B cell (primary cell): ENCODE measurements around the gene RIT2. TPM values are rescaled to one million over a fixed set of nuclear protein-coding genes. Genes with fewer than 3 reads are reported as not detected.

Experiments
- ATAC-seq: fragments of 200-7000 bp; cut with Tn5 transposase; one replicate; pipeline ENCODE4 v1.10.0; 2021; ENCODE audit warnings: low read depth, mild to moderate bottlenecking, moderate number of reproducible peaks, moderate library complexity
- CTCF ChIA-PET: fragments of 350-600 bp; sonication (Branson Sonifier 250); formaldehyde crosslinking; loops from one replicate; lab custom pipeline; 2021; ENCODE audit warnings: antibody characterized with exemption, inconsistent platforms; lab: Charles Lee
- POLR2A ChIA-PET: fragments of 350-600 bp; sonication (Branson Sonifier 250); formaldehyde crosslinking; loops from one replicate; lab custom pipeline; 2021; ENCODE audit warnings: antibody characterized with exemption; lab: Charles Lee
- DNase-seq: peaks from one replicate; pipeline ENCODE4 v3.0.0; 2013
- H2AFZ ChIP-seq: 2 replicates; pipeline ENCODE4 v1.6.1; 2012; ENCODE audit warnings: mild to moderate bottlenecking, low read depth, low read length; ENCODE audit not compliant: insufficient read depth, poor library complexity, severe bottlenecking
- H3K27ac ChIP-seq, 2 donors: 1 replicate in 1 of 2; 2 replicates in 1 of 2; pipeline ENCODE4 v1.5.1; 2012 to 2013; ENCODE audit warnings: low read length in 2 of 2, mild to moderate bottlenecking in 2 of 2, moderate library complexity in 1 of 2
- H3K27me3 ChIP-seq, 4 experiments: fragments of 200-600 bp in 1 of 4; sonication (generic) in 1 of 4; replicated peaks in 1 of 4; 1 replicate in 2 of 4; 2 replicates in 2 of 4; pipeline versions ENCODE4 v1.6.1 to v1.7.0; 2013 to 2016; ENCODE audit warnings: low read length in 3 of 4, mild to moderate bottlenecking in 2 of 4, mixed read lengths in 1 of 4, moderate library complexity in 1 of 4; ENCODE audit not compliant: insufficient read depth in 4 of 4, control insufficient read depth in 3 of 4; ENCODE audit errors: control extremely low read depth in 1 of 4
- H3K36me3 ChIP-seq, 2 experiments: replicated peaks in 1 of 2; 1 replicate in 1 of 2; 2 replicates in 1 of 2; pipeline versions ENCODE4 v1.6.1 to v1.7.1; 2013; ENCODE audit warnings: low read length in 1 of 2; ENCODE audit not compliant: insufficient read depth in 2 of 2, control insufficient read depth in 1 of 2; ENCODE audit errors: control extremely low read depth in 1 of 2, extremely low read depth in 1 of 2
- H3K4me1 ChIP-seq, 2 donors: fragments of 200-600 bp in 1 of 2; sonication (generic) in 1 of 2; 1 replicate in 1 of 2; 2 replicates in 1 of 2; pipeline versions ENCODE4 v1.5.1 to v1.6.1; 2013 to 2017; ENCODE audit warnings: low read length in 2 of 2; ENCODE audit not compliant: control insufficient read depth in 2 of 2, insufficient read depth in 2 of 2
- H3K4me2 ChIP-seq: replicated peaks from 2 replicates; pipeline ENCODE3; 2012; ENCODE audit warnings: mild to moderate bottlenecking, low read depth, low read length; ENCODE audit not compliant: poor library complexity, severe bottlenecking
- H3K4me3 ChIP-seq, 5 experiments: fragments of 200-600 bp in 1 of 5; sonication (generic) in 1 of 5; 1 replicate in 3 of 5; 2 replicates in 2 of 5; pipeline versions ENCODE4 v1.5.1 to v1.7.0; 2011 to 2016; ENCODE audit warnings: low read length in 4 of 5, mild to moderate bottlenecking in 4 of 5, low read depth in 2 of 5, control low read depth in 1 of 5, moderate library complexity in 1 of 5; ENCODE audit not compliant: insufficient read depth in 1 of 5; ENCODE audit errors: control extremely low read depth in 1 of 5, extremely low read depth in 1 of 5
- H3K79me2 ChIP-seq: fragments of 200-600 bp; sonication (generic); one replicate; pipeline ENCODE4 v1.6.0; 2016; ENCODE audit warnings: low read length; ENCODE audit not compliant: control insufficient read depth, insufficient read depth
- H3K9ac ChIP-seq: fragments of 200-600 bp; sonication (generic); 2 replicates; pipeline ENCODE4 v1.6.1; 2017; ENCODE audit warnings: mild to moderate bottlenecking, low read length, moderate library complexity
- H3K9me3 ChIP-seq, 3 donors: one replicate each; pipeline versions ENCODE4 v1.6.1 to v1.7.1; 2013; ENCODE audit warnings: low read length in 2 of 3; ENCODE audit not compliant: control insufficient read depth in 2 of 3, insufficient read depth in 1 of 3; ENCODE audit errors: control extremely low read depth in 1 of 3
- H4K20me1 ChIP-seq: 2 replicates; pipeline ENCODE4 v1.6.0; 2012; ENCODE audit warnings: mild to moderate bottlenecking, low read length; ENCODE audit not compliant: insufficient read depth, control insufficient read depth, poor library complexity, severe bottlenecking
- H3K27ac Mint-ChIP-seq: one replicate; pipeline ENCODE4 v1.8.0; 2021; ENCODE audit warnings: mixed read lengths
- H3K27me3 Mint-ChIP-seq: one replicate; pipeline ENCODE4 v1.8.0; 2021; ENCODE audit warnings: mixed read lengths
- H3K4me1 Mint-ChIP-seq: one replicate; pipeline ENCODE4 v1.8.0; 2021; ENCODE audit warnings: mixed read lengths
- H3K4me3 Mint-ChIP-seq: one replicate; pipeline ENCODE4 v1.8.0; 2021; ENCODE audit warnings: mixed read lengths
- H3K9me3 Mint-ChIP-seq: one replicate; pipeline ENCODE4 v1.8.0; 2022; ENCODE audit warnings: mixed read lengths; ENCODE audit not compliant: insufficient read depth
- CTCF ChIP-seq: fragments of 200-600 bp; IDR thresholded peaks from one replicate; pipeline ENCODE4 v1.8.0; 2022; ENCODE audit warnings: antibody characterized with exemption, mild to moderate bottlenecking
- EZH2 ChIP-seq: IDR thresholded peaks from 2 replicates; pipeline ENCODE4 v1.6.1; 2012; ENCODE audit warnings: borderline replicate concordance, low read depth, mild to moderate bottlenecking, moderate library complexity, low read length; ENCODE audit not compliant: insufficient read depth, poor library complexity, severe bottlenecking
- WGBS: methylation state at CpG from one replicate; pipeline ENCODE4 v1.1.5; 2013; ENCODE audit warnings: missing lambda C conversion rate; ENCODE audit not compliant: insufficient coverage; 5-methylcytosine and 5-hydroxymethylcytosine counted together
- intact Hi-C: fragments of 100-400 bp; cut with micrococcal nuclease; formaldehyde crosslinking; loops from one replicate; pipeline ENCODE4 v1.10.0; 2022
- polyA plus RNA-seq: library from polyadenylated mRNA; depleted of rRNA; stranded (reverse); fragments of >200 nt; gene quantifications from 2 replicates; pipeline ENCODE4 v1.2.3, GENCODE V29; 2012
- total RNA-seq, 2 donors: library from RNA; stranded (reverse); fragments of 120-200 nt in 1 of 2; gene quantifications; 1 replicate in 1 of 2; 2 replicates in 1 of 2; pipeline versions ENCODE4 v1.2.3 to v1.2.4, GENCODE V29; 2013 to 2022

Gene RIT2
- total and polyA plus RNA-seq, 2 donors (not counting 1 experiment from before 2014, with no cell fraction given): not detected

- intact Hi-C loops: no loop called here
- Histone ChIP-seq H4K20me1 (no peaks in the 10 kb centered on the region), H3K4me1 (no peaks in the 10 kb centered on the region), H3K27me3 (no peaks in the 10 kb centered on the region), H3K36me3 (no peaks in the 10 kb centered on the region), H3K9ac (no peak overlapping the region), H2AFZ (no peak overlapping the region), H3K9me3 (no peaks in the 10 kb centered on the region), H3K27ac (no peak overlapping the region), H3K79me2 (no peaks in the 10 kb centered on the region), H3K4me3 (no peak overlapping the region), H3K4me2 (no peak overlapping the region)
- POLR2A ChIA-PET: no interaction called here
- Mint-ChIP-seq H3K27ac (no peak overlapping the region), H3K27me3 (no peaks in the 10 kb centered on the region), H3K4me3 (no peak overlapping the region), H3K4me1 (no peaks in the 10 kb centered on the region), H3K9me3 (peaks cover 2% of the 10 kb centered on the region)
- CTCF ChIA-PET: no interaction called here
- no peak for ATAC-seq
- TF ChIP-seq CTCF (no peak), EZH2 (no peak)
- no peak for DNase-seq
- WGBS: no CpG with 5 or more reads among the region's 1 CpG
Measured at GRCh38 chr18:42746794-42747193, 368.7 kb downstream of the RIT2 start.

- no peak overlapping the region for H3K27ac ChIP-seq
- intact Hi-C loops: no loop called here
- H3K4me3 Mint-ChIP-seq: no peak overlapping the region
- H3K4me1 ChIP-seq: no peaks in the 10 kb centered on the region
- H3K4me1 Mint-ChIP-seq: no peaks in the 10 kb centered on the region
- no peak overlapping the region for H3K4me3 ChIP-seq
- no peak for DNase-seq
- no peaks in the 10 kb centered on the region for H3K9me3 ChIP-seq
- H3K36me3 ChIP-seq: no peaks in the 10 kb centered on the region
- no peaks in the 10 kb centered on the region for H3K27me3 ChIP-seq
- H3K4me2 ChIP-seq: no peak overlapping the region
- no peaks in the 10 kb centered on the region for H4K20me1 ChIP-seq
- no peak overlapping the region for H2AFZ ChIP-seq
- no peak for ATAC-seq
- no peak overlapping the region for H3K9ac ChIP-seq
- TF ChIP-seq CTCF (no peak), EZH2 (no peak)
- no peaks in the 10 kb centered on the region for H3K79me2 ChIP-seq
- peaks cover 2% of the 10 kb centered on the region for H3K9me3 Mint-ChIP-seq
- CTCF ChIA-PET: no interaction called here
- H3K27me3 Mint-ChIP-seq: no peaks in the 10 kb centered on the region
- POLR2A ChIA-PET: no interaction called here
- H3K27ac Mint-ChIP-seq: no peak overlapping the region
Measured at GRCh38 chr18:42745931-42746330, 369.6 kb downstream of the RIT2 start.
